Mesenchymal stem cell (in vitro differentiated cells and primary cell): Measurements from ENCODE around the gene MKNK2. TPM values are rescaled to one million over a fixed set of nuclear protein-coding genes. Genes with fewer than 3 reads are reported as not detected.
"Not testable (repeated sequence)": the region's sequence is repeated elsewhere in the genome, so short reads cannot be mapped to it uniquely, and the experiment has no call there.

Source experiments
- DNase-seq: peaks from one replicate; pipeline ENCODE4 v3.0.0-alpha.2; 2013
- H2AFZ ChIP-seq: one replicate; pipeline ENCODE4 v1.6.1; 2013; ENCODE audit warnings: low read depth, mild to moderate bottlenecking, control low read depth, inconsistent platforms, low read length, moderate library complexity
- H2AK5ac ChIP-seq: 2 replicates; pipeline ENCODE4 v1.6.1; 2013; ENCODE audit warnings: low read length, moderate library complexity, mild to moderate bottlenecking, inconsistent platforms; ENCODE audit not compliant: severe bottlenecking
- H2BK120ac ChIP-seq: one replicate; pipeline ENCODE4 v1.6.1; 2013; ENCODE audit warnings: low read depth, mild to moderate bottlenecking, inconsistent platforms, low read length, moderate library complexity
- H2BK12ac ChIP-seq, 2 experiments: one replicate each; pipeline ENCODE4 v1.6.1; 2013; ENCODE audit warnings: inconsistent platforms in 2 of 2, low read length in 2 of 2, mild to moderate bottlenecking in 2 of 2, moderate library complexity in 2 of 2, control low read depth in 1 of 2
- H2BK15ac ChIP-seq: one replicate; pipeline ENCODE4 v1.6.1; 2013; ENCODE audit warnings: mild to moderate bottlenecking, low read depth, inconsistent platforms; ENCODE audit not compliant: poor library complexity, severe bottlenecking
- H2BK5ac ChIP-seq: 2 replicates; pipeline ENCODE4 v1.6.1; 2013; ENCODE audit warnings: low read depth, mild to moderate bottlenecking, low read length, control low read depth, inconsistent platforms; ENCODE audit not compliant: poor library complexity, severe bottlenecking
- H3K14ac ChIP-seq, 2 experiments: one replicate each; pipeline ENCODE4 v1.6.1; 2013; ENCODE audit warnings: inconsistent platforms in 2 of 2, low read length in 2 of 2, control low read depth in 1 of 2, mild to moderate bottlenecking in 1 of 2, moderate library complexity in 1 of 2
- H3K18ac ChIP-seq, 2 experiments: one replicate each; pipeline ENCODE4 v1.6.1; 2013; ENCODE audit warnings: inconsistent platforms in 2 of 2, low read length in 2 of 2, control low read depth in 1 of 2, low read depth in 1 of 2, mild to moderate bottlenecking in 1 of 2
- H3K23ac ChIP-seq, 2 experiments: one replicate each; pipeline ENCODE4 v1.6.1; 2013; ENCODE audit warnings: inconsistent platforms in 2 of 2, low read length in 2 of 2, mild to moderate bottlenecking in 2 of 2, moderate library complexity in 2 of 2, control low read depth in 1 of 2
- H3K27ac ChIP-seq: 2 replicates; pipeline ENCODE4 v1.5.1; 2013; ENCODE audit warnings: mild to moderate bottlenecking, moderate library complexity, low read length, control low read depth, inconsistent platforms; ENCODE audit not compliant: poor library complexity, severe bottlenecking
- H3K27me3 ChIP-seq, 2 experiments: 2 replicates each; pipeline versions ENCODE4 v1.6.1 to v1.7.0; 2013; ENCODE audit warnings: low read length in 2 of 2, mild to moderate bottlenecking in 2 of 2, moderate library complexity in 2 of 2, control low read depth in 1 of 2, inconsistent platforms in 1 of 2; ENCODE audit not compliant: control insufficient read depth in 1 of 2, insufficient read depth in 1 of 2
- H3K36me3 ChIP-seq, 2 experiments: 2 replicates each; pipeline versions ENCODE4 v1.6.1 to v1.7.0; 2013; ENCODE audit warnings: low read length in 2 of 2, control low read depth in 1 of 2, inconsistent platforms in 1 of 2, low read depth in 1 of 2, mild to moderate bottlenecking in 1 of 2; ENCODE audit not compliant: insufficient read depth in 2 of 2, control insufficient read depth in 1 of 2
- H3K4ac ChIP-seq, 2 experiments: one replicate each; pipeline ENCODE4 v1.6.1; 2013; ENCODE audit warnings: inconsistent platforms in 2 of 2, low read length in 2 of 2, mild to moderate bottlenecking in 2 of 2, moderate library complexity in 2 of 2, control low read depth in 1 of 2, low read depth in 1 of 2
- H3K4me1 ChIP-seq: 2 replicates; pipeline ENCODE4 v1.6.1; 2013; ENCODE audit warnings: low read depth, low read length, control low read depth; ENCODE audit not compliant: control insufficient read depth, insufficient read depth
- H3K4me2 ChIP-seq: 2 replicates; pipeline ENCODE4 v1.6.1; 2013; ENCODE audit warnings: low read length, mild to moderate bottlenecking, inconsistent platforms; ENCODE audit not compliant: poor library complexity, severe bottlenecking
- H3K4me3 ChIP-seq, 2 experiments: 2 replicates each; pipeline versions ENCODE4 v1.5.1 to v1.7.0; 2013; ENCODE audit warnings: low read length in 2 of 2, mild to moderate bottlenecking in 2 of 2, control low read depth in 1 of 2, low read depth in 1 of 2; ENCODE audit not compliant: insufficient read depth in 1 of 2
- H3K79me1 ChIP-seq: replicated peaks from 2 replicates; pipeline ENCODE4 v1.6.1; 2013; ENCODE audit warnings: mild to moderate bottlenecking, control low read depth, low read length, inconsistent platforms; ENCODE audit not compliant: poor library complexity, severe bottlenecking
- H3K9ac ChIP-seq: 2 replicates; pipeline ENCODE4 v1.7.0; 2013; ENCODE audit warnings: mild to moderate bottlenecking, low read length, moderate library complexity
- H3K9me3 ChIP-seq: 2 replicates; pipeline ENCODE4 v1.7.0; 2013; ENCODE audit warnings: mild to moderate bottlenecking, low read length; ENCODE audit not compliant: control insufficient read depth
- H4K8ac ChIP-seq: one replicate; pipeline ENCODE4 v1.6.1; 2013; ENCODE audit warnings: inconsistent platforms, mild to moderate bottlenecking, low read length, moderate library complexity
- H4K91ac ChIP-seq: one replicate; pipeline ENCODE4 v1.6.1; 2013; ENCODE audit warnings: mild to moderate bottlenecking, low read length, inconsistent platforms
- WGBS: methylation state at CpG from one replicate; pipeline ENCODE4 v1.1.7; 2013; ENCODE audit warnings: mixed read lengths; 5-methylcytosine and 5-hydroxymethylcytosine counted together
- small RNA-seq: library from polyadenylated mRNA; stranded (forward); fragments of <200 nt; extraction: miRNeasy Mini kit (QIAGEN cat#:217004); gene quantifications from one replicate; pipeline ENCODE3, GENCODE V24; 2013; ENCODE audit warnings: low read depth

The MKNK2 gene

GRCh38 chr19:1989513-1990229 lies 61.4 kb downstream of the MKNK2 start:
- no peak overlapping the region for H2AK5ac ChIP-seq
- H4K91ac ChIP-seq = no peak overlapping the region
- no peak overlapping the region for H2BK5ac ChIP-seq
- H2BK120ac ChIP-seq = no peak overlapping the region
- H4K8ac ChIP-seq = no peak overlapping the region
- H3K14ac ChIP-seq = no peak overlapping the region
- no peak overlapping the region for H2BK12ac ChIP-seq
- no peak overlapping the region for H2AFZ ChIP-seq
- no peak overlapping the region for H3K4ac ChIP-seq
- no peaks in the 10 kb centered on the region for H3K4me1 ChIP-seq
- no peak overlapping the region for H3K18ac ChIP-seq
- DNase-seq = no peak
- H3K4me3 ChIP-seq = no peak overlapping the region
- no peak overlapping the region for H3K4me2 ChIP-seq
- H3K27me3 ChIP-seq = no peaks in the 10 kb centered on the region
- H3K9me3 ChIP-seq = no peaks in the 10 kb centered on the region
- no peak overlapping the region for H3K27ac ChIP-seq
- no peak overlapping the region for H3K9ac ChIP-seq
- no peak overlapping the region for H3K23ac ChIP-seq
- WGBS = 94% methylated on average over 40 of the region's 40 CpGs
- no peak overlapping the region for H2BK15ac ChIP-seq
- peaks cover 18% of the 10 kb centered on the region for H3K79me1 ChIP-seq
- peaks cover 68 to 83% of the 10 kb centered on the region in 2 experiments for H3K36me3 ChIP-seq

DNA sequence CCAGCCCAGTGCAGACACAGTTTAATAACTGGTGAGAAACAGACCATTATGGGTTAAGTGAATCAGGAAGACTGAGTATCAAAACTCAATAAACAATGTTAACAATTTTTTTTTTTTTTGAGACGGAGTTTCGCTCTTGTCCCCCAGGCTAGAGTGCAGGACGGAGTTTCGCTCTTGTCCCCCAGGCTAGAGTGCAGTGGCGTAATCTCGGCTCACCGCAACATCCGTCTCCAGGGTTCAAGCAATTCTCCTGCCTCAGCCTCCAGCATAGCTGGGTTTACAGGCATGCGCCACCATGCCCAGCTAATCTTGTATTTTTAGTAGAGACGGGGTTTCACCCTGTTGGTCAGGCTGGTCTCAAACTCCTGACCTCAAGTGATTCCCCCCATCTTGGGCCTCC lies 62.6 kb downstream of the MKNK2 start:
- not testable (repeated sequence) for H3K23ac ChIP-seq, H3K4ac ChIP-seq, H3K9me3 ChIP-seq, H4K8ac ChIP-seq, H2BK5ac ChIP-seq, H3K27me3 ChIP-seq, H3K14ac ChIP-seq, H2BK15ac ChIP-seq, H2BK12ac ChIP-seq, H3K18ac ChIP-seq, H2AK5ac ChIP-seq, H3K9ac ChIP-seq, H3K4me2 ChIP-seq, H4K91ac ChIP-seq, H2AFZ ChIP-seq, H3K4me3 ChIP-seq, H2BK120ac ChIP-seq, DNase-seq, H3K4me1 ChIP-seq, H3K27ac ChIP-seq
- peaks cover 73 to 90% of the 10 kb centered on the region in 2 experiments for H3K36me3 ChIP-seq
- WGBS = 95% methylated on average over 10 of the region's 10 CpGs
- peaks cover 18% of the 10 kb centered on the region for H3K79me1 ChIP-seq

Small RNA genes within 50 kb of the gene (small RNA-seq; reads per million reads assigned to genes)
- gene AC007136.1 = not detected
